Measurements from ENCODE around the gene CYB561A3.

The CYB561A3 gene

DNA sequence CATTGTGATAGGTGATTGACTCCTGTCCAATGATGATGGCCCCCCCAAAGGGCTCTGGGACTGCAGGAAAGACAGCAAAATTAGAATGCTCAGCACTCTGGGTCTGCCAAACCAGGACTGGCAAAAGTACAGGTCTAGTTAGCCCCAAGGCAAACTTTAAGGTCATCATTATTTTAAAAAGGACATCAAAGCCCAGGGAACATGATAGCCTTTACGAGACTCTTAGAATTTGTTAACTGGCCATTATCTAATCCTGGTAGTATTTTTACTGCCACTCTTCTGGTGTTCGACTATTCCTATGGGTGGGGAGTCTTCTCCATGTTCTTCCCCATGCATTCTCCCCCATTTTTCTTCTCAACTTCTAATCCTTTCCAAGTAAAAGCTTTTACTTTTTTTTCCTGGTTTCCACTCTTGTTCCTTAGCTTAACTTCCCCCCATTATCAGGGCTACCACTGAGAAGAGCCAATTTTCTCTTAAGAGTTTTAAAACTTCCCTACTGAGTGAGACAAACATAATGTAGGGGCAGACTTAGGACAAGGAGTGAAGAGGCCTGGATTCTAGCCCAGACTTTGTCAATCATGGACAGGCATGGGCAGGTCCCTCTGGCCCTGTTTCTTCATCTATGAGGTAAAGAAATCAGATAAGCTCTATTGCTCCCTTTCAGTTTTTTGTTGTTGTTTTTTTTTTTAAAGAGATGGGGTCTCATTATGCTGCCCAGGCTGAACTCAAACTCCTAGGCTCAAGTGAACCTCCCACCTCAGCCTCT lies 35.9 kb downstream of the CYB561A3 start:
- DNase-seq (ENCODE audit: low spot score) = no peak

DNA sequence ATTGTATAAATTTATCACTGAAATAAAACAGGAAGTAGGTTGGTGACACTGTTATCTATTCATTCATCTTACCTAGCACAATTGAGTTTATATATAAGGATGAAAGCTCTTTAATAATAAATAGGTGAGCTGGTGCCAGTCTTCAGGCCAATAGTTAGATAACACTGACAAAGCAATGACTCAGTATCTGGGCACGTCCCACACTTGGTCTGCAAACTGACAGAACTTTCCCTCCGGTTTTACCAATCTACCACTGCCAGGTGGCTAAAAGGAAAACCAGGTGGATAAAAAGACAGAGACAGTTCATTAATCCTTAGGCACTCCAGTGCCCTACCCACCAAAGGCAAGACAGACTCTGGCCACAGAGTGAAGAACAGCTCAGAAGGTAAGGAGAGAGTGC lies 46.4 kb downstream of the CYB561A3 start:
- no peak for DNase-seq (ENCODE audit: low spot score)

DNA sequence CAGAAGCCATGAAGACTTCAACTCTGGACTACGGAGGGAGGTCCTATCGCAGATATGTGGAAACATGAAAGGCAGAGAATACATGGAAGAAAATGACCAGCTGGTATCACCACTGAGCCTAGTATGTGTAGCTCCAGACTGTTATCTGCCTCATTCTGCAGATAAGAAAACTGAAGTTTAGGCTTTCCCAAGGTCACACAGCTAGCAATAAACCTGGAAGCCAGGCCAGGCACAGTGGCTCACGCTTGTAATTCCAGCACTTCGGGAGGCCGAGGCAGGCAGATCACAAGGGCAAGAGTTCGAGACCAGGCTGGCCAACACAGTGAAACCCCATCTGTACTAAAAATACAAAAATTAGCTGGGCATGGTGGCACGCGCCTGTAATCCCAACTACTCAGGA lies 50.9 kb downstream of the CYB561A3 start:
- DNase-seq (ENCODE audit: low spot score) = no peak

DNA sequence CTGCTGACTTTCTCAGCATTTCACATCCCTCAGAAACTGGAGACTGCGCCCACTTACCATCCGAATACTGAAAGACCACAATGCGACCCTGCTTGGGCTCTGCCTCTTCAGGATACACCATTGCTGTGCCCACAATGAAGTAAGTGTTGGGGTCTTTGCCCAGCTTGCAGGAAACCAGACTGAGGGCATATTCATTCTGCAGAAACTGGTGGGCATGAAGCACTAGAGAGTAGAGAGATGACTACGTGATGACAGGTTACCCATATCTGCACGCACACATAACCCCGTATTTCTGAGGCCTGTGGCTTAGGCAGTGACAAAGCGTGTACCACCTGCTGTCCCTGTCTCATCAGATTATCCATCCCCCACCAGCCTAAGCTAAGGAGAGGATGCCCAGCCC lies 51.9 kb downstream of the CYB561A3 start:
- DNase-seq (ENCODE audit: low spot score) = no peak

DNA sequence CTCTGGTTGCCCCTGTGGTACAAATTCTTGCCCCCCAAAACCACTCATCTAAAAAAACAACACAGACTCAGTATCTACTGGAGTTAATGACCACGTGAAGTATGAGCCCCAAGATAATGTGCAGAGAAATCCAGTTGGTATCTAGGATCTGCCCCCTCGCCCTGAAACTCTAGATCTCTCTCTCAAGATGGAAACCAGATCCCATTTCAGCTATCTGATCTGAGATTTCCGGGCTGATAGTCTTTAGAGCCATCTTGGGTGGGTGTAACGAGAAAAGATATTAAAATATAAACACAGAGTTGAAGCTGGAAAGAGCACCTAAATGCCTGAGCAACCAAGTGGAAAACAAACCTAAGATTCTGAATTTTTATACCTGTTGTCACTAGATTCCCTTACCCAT lies 52.5 kb downstream of the CYB561A3 start:
- DNase-seq (ENCODE audit: low spot score) = no peak

DNA sequence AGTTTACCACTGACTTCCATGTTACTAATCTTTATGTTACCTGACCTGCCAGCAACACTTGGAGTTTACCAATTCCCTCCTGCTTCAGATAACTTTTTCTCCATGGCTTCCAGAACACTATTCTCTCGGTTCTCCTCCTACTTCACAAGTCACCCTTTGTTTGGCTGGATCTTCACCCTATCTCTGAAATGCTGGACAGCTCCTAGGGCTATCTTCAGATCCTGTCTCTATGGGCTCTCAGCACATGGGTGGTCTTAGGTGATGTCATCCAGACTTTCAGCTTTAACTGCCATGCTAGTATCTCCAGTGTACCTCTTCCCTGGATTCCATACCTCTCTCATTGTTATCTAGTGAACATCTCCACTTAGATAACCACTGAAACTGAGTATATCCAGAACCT lies 54.3 kb downstream of the CYB561A3 start:
- no peak for DNase-seq (ENCODE audit: low spot score)

DNA sequence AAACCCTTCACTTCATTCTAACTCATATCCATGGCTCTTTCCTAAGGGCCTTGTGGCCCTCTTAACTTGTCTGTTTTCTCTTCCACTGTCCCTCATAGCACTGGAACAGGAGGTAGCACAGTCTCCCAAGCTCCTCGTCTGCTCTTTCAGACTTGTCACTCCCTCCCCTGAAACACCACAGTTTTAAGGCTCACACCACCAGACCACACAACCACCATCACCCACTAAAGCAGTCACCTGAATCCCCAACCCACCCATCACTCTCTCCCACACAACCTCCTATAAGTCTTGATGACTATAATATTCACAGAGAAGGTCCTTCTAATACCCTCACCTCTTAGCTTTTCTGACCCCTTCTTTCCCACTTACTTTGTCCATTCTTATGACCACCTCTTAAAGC lies 55.5 kb downstream of the CYB561A3 start:
- no peak for DNase-seq (ENCODE audit: low spot score)

DNA sequence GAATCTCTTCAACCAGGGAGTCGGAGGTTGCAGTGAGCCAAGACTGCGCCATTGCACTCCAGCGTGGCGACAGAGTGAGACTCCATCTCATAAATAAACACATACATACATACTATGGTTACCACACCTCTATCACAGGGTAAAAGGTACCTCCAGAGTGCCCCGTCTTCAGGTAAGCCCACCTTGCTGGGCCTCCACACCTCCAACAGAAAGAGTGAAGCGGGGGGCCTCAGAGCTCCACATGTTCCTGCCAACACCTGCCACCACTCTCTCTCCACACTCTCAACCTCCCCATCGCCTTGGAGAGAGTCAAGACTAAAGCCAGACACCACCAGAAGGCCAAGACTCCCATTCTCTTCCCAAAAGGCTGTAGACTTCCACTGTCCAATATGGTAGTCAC lies 56.3 kb downstream of the CYB561A3 start:
- DNase-seq (ENCODE audit: low spot score) = no peak

DNA sequence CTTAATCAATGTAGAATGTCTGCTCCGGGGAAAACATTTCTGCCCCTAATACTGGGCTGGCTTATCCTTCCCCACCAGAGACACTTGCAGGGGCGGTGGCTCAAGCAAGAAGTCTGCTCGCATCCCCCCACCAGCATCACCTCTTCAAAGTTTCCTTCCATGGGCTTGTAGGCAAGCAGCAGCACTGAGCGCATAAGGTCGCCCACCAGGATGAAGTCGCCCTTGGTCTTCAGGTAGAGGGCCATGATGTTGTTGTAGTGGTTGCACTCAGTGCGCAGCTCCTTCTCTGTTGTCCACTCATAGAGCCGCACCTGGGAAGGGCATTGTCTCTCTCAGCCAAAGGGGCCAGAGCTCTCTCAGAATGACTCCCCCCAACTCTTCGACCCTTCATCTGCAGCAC lies 58.0 kb downstream of the CYB561A3 start:
- DNase-seq (ENCODE audit: low spot score) = no peak

DNA sequence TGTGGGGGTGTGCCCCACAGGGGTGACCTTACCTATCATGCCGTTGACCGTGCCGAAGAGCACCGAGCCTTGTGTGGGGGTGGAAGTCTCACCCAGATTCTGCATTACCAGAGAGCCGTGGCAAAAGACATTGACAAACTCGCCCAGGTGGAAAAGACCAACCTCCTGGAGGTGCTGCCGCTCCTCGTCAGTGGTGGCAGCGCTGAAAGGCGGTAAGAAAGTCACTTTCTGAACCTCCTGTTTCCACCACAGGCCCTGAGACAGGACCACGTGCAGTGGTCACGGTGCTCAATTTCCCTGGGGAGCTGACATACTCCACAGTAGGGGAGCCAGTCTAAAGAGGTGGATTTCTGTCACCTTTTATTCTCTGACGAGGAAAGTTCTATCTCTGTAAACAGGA lies 59.1 kb downstream of the CYB561A3 start:
- DNase-seq (ENCODE audit: low spot score) = no peak

All from Ammon's horn (tissue), 1 donor.